ENCODE measurements around the gene ZNF138.
"Not testable (repeated sequence)": the region's sequence is repeated elsewhere in the genome, so short reads cannot be mapped to it uniquely, and the experiment has no call there.

Gene ZNF138

GRCh38 chr7:64838691-64839090 is 44.5 kb downstream of the ZNF138 start:
- no peak overlapping the region for H3K4me3 ChIP-seq (replicated peaks; ENCODE audit: low read depth, low read length)
- no peak for TF ChIP-seq CTCF (IDR thresholded peaks at IDR 0.05; ENCODE audit: low read length, missing control alignments)
- no peak for DNase-seq (ENCODE audit: low read depth)

- no peak overlapping the region for H3K4me3 ChIP-seq (replicated peaks; ENCODE audit: low read depth, low read length)
- DNase-seq (ENCODE audit: low read depth) = no peak
- TF ChIP-seq CTCF (IDR thresholded peaks at IDR 0.05; ENCODE audit: low read length, missing control alignments) = no peak
Observed at GRCh38 chr7:64839910-64840309, 45.7 kb downstream of the ZNF138 start.

GRCh38 chr7:64849250-64849923 is 55.2 kb downstream of the ZNF138 start:
- TF ChIP-seq CTCF (IDR thresholded peaks at IDR 0.05; ENCODE audit: low read length, missing control alignments) = no peak
- no peak overlapping the region for H3K4me3 ChIP-seq (replicated peaks; ENCODE audit: low read depth, low read length)
- DNase-seq (ENCODE audit: low read depth) = no peak

- DNase-seq (ENCODE audit: low read depth) = no peak
- H3K4me3 ChIP-seq (replicated peaks; ENCODE audit: low read depth, low read length) = no peak overlapping the region
- TF ChIP-seq CTCF (IDR thresholded peaks at IDR 0.05; ENCODE audit: low read length, missing control alignments) = no peak
Observed at GRCh38 chr7:64849924-64850499, 55.8 kb downstream of the ZNF138 start.

GRCh38 chr7:64853679-64854078 is 59.5 kb downstream of the ZNF138 start:
- no peak for TF ChIP-seq CTCF (IDR thresholded peaks at IDR 0.05; ENCODE audit: low read length, missing control alignments)
- no peak for DNase-seq (ENCODE audit: low read depth)
- H3K4me3 ChIP-seq (replicated peaks; ENCODE audit: low read depth, low read length) = no peak overlapping the region

- H3K4me3 ChIP-seq (replicated peaks; ENCODE audit: low read depth, low read length) = no peak overlapping the region
- no peak for DNase-seq (ENCODE audit: low read depth)
- TF ChIP-seq CTCF (IDR thresholded peaks at IDR 0.05; ENCODE audit: low read length, missing control alignments) = no peak
Observed at GRCh38 chr7:64854969-64855368, 60.7 kb downstream of the ZNF138 start.

GRCh38 chr7:64863021-64863420 is 68.8 kb downstream of the ZNF138 start:
- no peak for TF ChIP-seq CTCF (IDR thresholded peaks at IDR 0.05; ENCODE audit: low read length, missing control alignments)

GRCh38 chr7:64863530-64863929 is 69.3 kb downstream of the ZNF138 start:
- not testable (repeated sequence) for H3K4me3 ChIP-seq (replicated peaks; ENCODE audit: low read depth, low read length); DNase-seq (ENCODE audit: low read depth)

More at GRCh38 chr7:64863021-64863420, 68.8 kb downstream of the ZNF138 start:
- DNase-seq (ENCODE audit: low read depth) = no peak
- no peak overlapping the region for H3K4me3 ChIP-seq (replicated peaks; ENCODE audit: low read depth, low read length)

All from fibroblast of pulmonary artery (primary cell).